MM.1S (cell line): ENCODE results near the gene LRIT2.

ENCODE experiments used
- EZH2 ChIP-seq: fragments of 300-600 bp; sonication (generic); optimal IDR thresholded peaks from 2 replicates; pipeline ENCODE3; 2017; ENCODE audit warnings: low read depth, mild to moderate bottlenecking, antibody characterized with exemption, low read length, mixed read lengths
- EZH2phosphoT487 ChIP-seq: fragments of 300-600 bp; sonication (generic); IDR thresholded peaks from 2 replicates; pipeline ENCODE4 v1.6.1; 2018; ENCODE audit warnings: antibody characterized with exemption, low read length
- TF ChIP-seq, protein P1 (sequence below): fragments of 300-600 bp; sonication (generic); IDR thresholded peaks from 2 replicates; pipeline ENCODE4 v1.5.1; 2016; ENCODE audit warnings: antibody characterized with exemption, low read length, mixed read lengths

GRCh38 chr10:84265418-84265817, 40.1 kb upstream of the LRIT2 start:
- TF ChIP-seq, protein P1, sequence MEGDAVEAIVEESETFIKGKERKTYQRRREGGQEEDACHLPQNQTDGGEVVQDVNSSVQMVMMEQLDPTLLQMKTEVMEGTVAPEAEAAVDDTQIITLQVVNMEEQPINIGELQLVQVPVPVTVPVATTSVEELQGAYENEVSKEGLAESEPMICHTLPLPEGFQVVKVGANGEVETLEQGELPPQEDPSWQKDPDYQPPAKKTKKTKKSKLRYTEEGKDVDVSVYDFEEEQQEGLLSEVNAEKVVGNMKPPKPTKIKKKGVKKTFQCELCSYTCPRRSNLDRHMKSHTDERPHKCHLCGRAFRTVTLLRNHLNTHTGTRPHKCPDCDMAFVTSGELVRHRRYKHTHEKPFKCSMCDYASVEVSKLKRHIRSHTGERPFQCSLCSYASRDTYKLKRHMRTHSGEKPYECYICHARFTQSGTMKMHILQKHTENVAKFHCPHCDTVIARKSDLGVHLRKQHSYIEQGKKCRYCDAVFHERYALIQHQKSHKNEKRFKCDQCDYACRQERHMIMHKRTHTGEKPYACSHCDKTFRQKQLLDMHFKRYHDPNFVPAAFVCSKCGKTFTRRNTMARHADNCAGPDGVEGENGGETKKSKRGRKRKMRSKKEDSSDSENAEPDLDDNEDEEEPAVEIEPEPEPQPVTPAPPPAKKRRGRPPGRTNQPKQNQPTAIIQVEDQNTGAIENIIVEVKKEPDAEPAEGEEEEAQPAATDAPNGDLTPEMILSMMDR = no peak
- no peak for TF ChIP-seq EZH2
- no peak for TF ChIP-seq EZH2phosphoT487
